Stimulated activated CD4-positive, alpha-beta T cell treated with anti-CD3 and anti-CD28 coated beads, Interleukin-15, amount 100 ng/mL, for 48 hours (primary cell): ENCODE measurements around the gene ARHGEF40.

Source experiments
- DNase-seq, 2 donors: peaks; one replicate each; pipeline ENCODE4 v3.0.0-alpha.2; 2020; ENCODE audit warnings: low read depth in 2 of 2

The ARHGEF40 gene

DNA sequence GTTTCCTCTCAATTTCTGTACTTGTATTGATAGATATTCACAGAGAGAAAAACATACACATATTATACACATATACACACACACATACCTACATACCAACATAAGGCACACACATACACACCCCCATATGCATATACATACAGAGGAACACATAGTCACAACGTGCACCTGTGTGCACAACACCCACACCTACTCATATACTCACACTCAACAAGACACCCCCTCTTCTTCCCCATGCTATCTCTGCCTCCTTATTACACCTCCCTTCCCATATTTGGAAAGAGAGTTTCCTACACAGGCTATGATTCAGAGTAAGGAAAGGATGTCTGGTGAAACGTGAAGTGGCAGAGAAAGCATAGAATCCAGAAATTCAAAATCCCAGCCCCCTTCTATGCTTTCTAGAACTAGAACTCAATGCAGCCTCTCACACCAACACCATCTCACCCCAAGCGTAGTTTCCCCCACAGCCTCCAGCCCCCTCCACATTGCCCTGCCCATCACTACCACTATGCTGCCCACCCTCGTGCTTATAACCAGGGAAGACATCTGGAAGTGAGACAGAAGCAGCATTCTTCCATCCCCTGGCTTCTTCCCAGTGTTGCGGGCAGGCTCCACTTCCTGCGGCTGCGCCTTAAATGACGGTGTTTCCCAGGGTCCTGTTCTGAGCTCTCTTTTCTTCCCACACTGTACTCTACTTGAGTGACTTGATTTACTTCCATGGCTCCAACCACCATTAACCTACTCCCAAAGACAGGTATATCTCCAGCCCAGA is 10.1 kb upstream of the ARHGEF40 start:
- DNase-seq, result no peak

DNA sequence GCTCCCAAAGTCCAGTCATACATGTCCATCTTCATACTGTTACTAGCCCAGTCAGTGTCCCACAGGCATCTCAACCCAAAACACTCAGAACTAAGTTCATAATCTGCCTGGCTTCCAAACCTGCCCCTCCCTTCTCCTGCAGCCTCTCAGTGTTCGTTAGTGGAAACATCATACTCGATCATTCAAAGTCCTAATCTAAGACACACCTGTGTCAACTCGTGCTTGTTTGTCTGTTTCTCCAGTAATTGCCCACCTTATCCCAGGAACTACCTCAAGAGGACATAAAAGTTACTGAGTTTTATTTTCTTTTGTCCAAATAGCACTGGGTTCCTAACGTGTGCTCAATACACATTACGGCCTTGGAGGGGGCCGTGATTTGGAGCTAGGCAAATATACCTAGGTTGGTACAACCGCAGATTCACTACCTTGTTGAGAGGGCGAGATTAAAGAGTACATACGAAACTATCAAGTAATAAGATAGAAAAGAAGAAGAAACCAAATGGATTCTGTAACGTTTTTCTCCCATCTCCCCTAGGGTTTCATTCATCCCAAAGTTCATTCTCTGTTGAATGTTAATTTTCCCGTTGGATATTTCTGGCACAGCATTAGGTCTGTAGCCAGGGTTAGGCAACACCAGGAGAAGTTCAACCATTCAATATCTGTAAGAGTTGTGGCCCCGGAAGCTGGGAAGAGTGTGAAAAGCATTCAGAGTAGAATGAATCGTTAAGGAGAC is 9.3 kb upstream of the ARHGEF40 start:
- no peak for DNase-seq

DNA sequence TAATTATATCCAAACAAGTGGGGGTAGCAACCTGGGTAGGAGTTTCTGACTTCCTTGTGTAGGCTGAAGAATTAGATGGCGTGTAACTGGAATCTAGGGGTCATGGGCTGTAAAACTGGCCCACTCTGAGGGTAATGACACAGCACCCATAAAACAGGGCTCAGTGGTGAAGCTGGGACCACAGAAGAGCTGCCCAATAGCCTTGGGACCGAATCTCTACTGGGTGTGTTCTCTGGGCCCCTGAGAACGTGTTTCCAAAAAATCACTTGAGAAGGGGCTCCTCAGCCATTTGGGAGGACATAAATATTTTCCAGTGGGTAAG is 8.8 kb upstream of the ARHGEF40 start:
- DNase-seq, result no peak

DNA sequence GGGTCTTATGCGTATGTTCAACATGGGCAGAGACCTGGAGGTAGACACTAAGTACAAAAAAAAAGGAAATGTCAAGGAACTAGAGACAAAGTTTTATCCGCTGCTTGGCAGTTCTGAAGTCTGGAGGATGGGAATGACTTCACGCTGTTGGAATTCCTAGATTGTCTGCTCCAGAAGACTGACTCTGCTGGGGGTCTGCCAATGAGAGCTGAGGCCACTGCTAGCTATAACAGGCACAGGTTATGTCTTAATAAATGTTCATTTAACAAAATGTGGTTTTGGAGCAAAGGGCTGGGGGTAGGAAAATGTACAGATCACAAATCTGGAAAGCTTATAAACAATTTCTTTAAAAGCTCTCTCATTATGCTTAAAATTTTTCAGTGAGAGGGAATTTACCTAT is 6.6 kb upstream of the ARHGEF40 start:
- DNase-seq, result no peak

DNA sequence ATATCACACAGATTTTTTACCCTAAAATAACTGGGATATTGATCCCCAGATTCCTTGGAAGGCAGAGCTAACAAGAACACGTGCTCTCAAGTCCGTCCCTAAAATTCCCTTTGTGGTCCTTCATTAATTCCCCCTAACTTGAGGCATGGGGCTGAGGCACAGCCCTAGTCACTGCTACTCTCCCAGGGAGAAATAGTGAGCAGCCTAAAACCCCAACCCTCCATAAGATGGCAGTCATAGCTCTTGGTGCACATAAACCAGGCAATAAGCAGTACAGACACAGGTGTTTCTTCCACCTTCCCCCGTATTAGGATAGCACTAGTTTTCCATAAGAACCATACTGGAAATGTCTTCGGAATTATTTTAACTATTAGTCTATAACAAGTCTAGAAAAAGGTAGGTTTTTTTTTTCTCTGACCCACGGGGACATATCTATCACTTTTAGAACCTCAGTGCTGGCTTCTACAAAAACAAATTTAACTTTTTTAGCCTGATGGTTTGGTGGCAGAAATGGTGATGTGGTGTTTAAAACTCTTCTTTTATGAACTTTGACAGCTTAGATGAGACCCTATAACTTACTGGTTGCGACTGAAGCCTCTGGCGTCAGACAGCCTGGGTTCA is 3.1 kb upstream of the ARHGEF40 start:
- no peak for DNase-seq

DNA sequence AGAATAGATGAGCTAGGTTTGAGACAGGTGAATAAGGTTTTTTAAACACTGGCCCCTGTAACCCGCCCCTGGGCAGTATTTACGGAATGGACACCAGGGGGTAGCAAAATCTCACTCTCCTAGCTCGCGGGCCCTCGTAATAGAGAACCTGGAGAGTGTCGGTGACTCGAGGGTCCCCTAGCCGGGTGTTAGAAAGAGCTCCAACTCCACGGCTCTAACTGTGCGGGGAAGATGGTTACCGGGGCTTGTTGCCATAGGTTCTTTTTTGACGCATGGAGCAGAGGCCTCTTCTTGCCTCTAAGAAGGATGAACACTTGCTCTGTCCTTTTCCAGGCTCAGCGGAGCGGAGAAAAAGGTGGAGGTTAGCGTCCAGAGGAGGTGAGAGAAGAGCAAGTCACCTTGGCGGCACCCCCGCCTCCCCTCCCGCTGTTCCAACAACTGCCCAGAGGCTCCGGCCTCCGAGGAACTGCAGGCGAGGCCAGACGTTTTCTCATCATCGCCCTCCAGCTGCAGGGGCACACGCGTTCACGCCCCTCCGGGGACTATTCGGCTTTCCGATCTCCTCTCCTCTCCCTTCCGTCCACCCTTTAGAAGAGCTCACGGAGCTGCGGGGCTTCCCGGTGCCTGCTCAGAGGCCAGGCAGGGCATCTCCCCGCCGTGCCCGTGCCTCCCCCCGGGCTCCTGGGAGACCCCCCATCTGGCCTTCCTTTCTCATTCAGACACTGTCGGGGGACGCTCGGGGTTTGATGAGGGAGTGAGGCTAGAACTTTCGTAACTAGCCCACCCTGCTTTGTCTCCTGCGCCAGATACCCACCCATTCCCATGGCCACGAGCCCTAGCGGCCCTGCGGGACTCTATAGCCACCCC is 1.4 kb upstream of the ARHGEF40 start:
- peak in 1 of 2 donors; percentile 21 for DNase-seq

DNA sequence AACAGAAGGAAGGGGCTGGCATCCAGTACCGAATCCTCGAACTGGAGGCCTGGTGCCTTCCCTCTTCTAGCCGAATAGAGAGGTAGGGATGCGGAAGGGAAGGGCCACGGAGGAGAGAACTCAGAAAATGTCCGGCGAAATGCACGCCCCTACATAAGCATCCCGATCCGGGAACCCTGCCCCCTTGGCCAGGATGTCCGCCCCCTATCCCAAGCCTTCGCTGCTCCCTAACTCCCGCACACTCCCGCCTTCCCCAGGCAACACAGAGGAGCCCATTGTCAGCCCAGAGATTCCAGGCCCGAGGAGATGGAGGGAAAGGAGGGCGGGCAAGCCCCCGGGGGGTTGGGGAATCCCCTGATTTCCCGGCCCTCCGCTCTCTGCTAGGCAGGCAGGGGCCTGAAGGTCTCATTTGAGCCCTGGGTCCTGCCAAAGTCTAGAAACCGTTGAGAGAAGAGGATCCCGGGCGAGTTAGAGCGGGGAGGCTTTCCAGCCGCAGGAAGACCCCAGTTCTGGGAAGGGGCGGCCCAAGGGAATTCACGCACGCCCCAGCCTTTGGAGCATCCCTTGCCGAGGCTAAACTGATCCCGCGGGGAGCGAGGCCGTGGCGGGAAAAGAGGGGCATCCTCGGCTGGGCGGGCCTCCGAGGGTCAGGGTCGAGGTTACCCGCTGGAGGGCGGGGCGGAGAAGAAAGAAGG is 569 bp upstream of the ARHGEF40 start:
- no peak for DNase-seq

DNA sequence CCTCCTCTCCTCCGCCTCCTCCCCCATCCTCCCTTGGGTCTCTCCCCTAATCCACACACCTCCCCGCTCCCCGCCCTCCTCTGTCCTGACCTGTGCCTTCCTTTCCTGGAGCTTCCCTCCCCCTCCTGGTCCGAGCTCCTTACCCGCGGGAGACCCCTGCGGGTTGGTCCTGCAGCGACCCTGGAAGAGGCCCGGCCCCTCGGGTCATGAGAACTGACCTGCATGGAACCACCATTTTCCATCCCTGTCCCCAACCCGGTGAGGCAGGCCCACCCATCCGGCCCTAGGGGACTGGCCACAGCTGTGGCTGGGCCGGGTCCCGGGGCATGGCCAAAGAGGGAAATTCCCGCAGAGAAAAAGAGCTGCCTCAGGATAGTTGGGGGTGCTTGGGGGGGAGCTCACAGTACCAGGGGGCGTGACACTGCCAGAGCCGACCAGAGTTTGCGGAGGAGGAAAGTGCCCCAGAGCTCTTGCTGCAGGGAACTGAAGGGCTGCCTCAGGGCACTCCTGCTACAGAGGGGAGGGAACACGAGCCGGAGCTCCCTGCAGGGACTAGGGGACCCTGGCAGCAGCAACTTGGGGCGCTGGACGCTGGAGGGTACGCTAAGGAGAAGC is 613 bp downstream of the ARHGEF40 start:
- DNase-seq, result no peak

DNA sequence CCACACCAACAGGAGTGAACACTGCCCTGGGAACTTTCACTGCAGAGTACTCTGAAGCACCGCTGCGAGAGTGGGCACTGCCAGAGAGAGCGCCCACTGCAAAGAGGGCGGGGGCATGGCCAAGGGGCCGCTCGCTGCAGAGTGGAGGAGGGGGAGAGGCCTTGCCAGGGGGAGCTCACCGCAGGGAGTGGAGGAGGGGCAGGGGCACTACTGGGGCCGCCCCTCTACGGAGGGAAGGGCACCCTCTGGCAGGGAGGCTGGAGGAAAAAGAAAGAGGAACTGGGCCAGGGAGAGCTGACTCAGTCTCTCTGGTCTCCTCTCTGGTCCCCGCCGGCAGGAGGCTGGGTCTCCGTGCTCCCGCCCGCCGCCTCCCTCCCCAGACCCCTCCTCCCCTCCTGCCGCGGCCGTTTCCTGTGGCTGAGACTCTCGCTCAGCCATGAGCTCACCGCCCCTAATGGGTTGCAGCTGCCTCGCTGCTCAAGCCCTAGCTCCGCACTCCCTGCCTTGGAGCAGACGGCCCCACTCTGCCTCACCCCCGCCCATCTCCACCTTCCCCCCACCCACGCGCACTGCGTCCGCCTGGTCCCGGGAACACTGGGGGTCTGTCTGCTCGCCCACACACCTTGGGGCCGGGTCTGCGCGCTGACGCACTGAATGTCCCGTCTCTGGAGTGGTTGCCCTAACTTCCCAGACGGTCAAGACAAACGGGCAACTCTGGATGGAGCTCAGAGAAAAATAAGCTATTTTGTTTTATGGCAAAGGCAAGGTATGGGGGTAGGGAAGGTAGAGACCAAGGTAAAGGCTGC is 1.3 kb downstream of the ARHGEF40 start:
- peak in 1 of 2 donors; percentile 34 for DNase-seq

DNA sequence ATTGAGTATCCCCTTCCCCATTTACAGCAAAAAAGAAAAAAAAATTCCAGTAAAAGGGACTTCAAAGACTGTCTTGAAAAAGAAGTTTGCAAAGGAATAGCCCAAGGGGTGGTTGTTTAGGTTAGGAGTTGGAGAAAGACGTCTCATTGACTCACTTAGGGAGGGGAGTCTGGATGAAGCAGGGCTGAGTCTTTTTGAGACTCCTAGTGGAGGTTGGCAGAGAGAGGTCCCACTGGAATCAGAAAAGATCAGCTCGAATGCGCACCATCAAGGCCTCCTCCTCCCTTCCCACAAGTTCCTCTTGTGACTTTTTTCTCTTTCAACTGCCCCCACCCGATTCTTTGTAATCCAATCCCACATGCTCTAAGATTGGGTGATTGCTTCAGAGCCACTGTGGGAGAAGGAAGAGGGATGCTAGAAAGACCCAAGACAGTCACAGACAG is 1.9 kb downstream of the ARHGEF40 start:
- no peak for DNase-seq

DNA sequence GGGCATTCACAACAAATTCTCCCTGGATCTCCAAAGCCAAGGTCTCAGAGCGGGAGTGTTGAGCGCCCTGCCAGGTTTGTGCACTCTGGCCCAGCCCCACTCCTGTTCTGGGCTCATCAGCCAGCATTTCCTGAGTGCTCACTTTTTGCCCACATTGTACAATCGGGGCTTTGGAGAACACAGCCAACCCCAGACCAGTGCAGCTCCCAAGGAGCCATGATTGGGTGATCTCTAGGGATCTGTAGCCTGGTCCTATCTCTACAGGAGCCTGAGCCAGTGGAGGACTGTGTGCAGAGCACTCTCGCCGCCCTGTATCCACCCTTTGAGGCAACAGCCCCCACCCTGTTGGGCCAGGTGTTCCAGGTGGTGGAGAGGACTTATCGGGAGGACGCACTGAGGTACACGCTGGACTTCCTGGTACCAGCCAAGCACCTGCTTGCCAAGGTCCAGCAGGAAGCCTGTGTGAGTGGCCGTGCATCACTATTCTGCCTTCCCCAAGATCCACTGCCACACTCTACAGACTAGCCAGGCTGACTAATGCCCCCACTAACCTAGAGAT is 2.8 kb downstream of the ARHGEF40 start:
- DNase-seq, result no peak

DNA sequence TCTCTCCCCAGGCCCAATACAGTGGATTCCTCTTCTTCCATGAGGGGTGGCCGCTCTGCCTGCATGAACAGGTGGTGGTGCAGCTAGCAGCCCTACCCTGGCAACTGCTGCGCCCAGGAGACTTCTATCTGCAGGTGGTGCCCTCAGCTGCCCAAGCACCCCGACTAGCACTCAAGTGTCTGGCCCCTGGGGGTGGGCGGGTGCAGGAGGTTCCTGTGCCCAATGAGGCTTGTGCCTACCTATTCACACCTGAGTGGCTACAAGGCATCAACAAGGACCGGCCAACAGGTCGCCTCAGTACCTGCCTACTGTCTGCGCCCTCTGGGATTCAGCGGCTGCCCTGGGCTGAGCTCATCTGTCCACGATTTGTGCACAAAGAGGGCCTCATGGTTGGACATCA is 3.8 kb downstream of the ARHGEF40 start:
- DNase-seq, result no peak

DNA sequence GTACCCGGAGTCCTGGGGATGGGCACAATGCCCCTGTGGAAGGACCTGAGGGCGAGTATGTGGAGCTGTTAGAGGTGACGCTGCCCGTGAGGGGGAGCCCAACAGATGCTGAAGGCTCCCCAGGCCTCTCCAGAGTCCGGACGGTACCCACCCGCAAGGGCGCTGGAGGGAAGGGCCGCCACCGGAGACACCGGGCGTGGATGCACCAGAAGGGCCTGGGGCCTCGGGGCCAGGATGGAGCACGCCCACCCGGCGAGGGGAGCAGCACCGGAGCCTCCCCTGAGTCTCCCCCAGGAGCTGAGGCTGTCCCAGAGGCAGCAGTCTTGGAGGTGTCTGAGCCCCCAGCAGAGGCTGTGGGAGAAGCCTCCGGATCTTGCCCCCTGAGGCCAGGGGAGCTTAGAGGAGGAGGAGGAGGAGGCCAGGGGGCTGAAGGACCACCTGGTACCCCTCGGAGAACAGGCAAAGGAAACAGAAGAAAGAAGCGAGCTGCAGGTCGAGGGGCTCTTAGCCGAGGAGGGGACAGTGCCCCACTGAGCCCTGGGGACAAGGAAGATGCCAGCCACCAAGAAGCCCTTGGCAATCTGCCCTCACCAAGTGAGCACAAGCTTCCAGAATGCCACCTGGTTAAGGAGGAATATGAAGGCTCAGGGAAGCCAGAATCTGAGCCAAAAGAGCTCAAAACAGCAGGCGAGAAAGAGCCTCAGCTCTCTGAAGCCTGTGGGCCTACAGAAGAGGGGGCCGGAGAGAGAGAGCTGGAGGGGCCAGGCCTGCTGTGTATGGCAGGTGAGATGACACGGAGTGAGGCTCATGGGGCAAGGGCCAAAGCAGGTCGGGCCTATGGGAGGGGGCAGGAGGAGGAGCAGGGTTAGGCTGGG is 4.5 kb downstream of the ARHGEF40 start:
- DNase-seq, result no peak

DNA sequence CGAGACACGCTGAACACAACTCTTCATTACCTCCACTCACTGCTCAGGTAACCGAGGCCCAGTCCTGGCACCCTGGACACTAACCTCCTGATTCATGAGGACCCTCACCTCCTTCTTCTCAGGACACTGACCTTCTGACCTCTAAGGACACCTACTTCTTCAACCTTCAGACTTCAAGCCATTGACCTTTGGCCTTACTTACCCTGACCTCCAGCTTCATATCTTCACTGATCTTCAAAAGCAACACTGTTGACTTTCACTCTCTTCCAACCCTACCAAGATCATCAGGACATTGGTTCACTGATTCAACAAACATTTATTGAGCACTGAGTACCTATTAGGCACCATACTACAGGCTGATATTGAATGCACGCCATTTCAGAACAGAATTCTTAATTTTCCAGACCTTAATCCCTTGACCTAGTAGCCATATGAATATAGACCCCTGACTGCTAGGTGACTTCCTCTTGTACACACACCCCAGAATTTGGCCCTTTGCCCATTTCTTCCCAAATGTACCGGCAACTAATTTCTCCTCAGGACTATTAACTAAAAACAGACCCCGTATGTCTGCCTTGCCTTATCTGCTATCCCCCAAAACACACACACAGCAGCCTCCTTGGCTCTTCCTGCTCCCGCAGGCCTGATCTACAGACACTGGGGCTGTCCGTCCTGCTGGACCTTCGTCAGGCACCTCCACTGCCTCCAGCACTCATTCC is 5.8 kb downstream of the ARHGEF40 start:
- no peak for DNase-seq

DNA sequence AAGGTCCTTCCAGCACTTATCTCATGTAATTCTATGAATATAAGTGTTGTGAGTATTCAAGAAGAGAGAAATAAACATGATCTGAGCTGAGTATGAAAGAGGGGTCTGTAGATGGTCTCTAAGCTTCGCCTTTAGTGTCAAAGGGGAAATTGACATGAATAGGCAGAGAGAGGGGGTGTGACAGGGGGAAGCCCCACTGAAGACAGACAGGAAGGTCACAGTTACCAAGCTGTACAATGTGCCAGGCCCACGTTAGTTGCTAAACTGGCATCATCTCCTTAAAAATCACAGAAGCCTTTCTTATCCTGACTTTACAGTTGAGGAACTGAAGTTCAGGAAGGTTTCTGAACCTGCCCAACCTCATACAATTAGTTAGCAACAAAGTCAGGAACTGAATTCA is 7.6 kb downstream of the ARHGEF40 start:
- no peak for DNase-seq

DNA sequence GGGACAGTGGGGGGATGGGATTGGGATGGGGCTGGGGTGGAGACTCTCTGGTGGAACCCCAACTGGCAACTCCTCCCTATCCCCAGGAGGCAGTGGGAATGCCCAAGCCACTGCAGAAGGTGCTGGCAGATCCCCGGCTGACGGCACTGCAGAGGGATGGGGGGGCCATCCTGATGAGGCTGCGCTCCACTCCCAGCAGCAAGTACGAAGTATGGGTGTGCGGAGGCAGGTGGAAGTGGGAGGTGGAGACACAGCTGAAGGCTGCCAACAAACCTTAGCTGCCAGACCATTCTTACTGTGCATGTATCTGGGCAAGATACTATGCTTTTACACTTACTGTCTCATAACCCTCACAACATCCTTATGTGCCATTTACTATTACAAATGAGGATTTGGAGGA is 8.2 kb downstream of the ARHGEF40 start:
- DNase-seq, result no peak

DNA sequence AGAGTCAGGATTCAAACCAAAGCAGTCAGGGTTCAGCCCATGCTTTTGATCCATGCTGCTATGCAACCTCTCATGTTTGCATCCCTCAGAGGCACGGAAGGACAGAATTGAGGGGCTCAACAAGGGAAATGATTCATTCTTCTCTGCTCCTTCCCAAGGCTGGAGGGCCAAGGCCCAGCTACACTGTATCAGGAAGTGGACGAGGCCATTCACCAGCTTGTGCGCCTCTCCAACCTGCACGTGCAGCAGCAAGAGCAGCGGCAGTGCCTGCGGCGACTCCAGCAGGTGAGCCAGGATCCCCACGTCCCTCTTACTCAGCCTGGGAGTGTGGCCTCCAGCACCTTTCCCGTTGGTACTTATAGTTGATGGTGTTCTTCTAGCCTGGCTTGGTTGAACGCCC is 8.6 kb downstream of the ARHGEF40 start:
- no peak for DNase-seq

DNA sequence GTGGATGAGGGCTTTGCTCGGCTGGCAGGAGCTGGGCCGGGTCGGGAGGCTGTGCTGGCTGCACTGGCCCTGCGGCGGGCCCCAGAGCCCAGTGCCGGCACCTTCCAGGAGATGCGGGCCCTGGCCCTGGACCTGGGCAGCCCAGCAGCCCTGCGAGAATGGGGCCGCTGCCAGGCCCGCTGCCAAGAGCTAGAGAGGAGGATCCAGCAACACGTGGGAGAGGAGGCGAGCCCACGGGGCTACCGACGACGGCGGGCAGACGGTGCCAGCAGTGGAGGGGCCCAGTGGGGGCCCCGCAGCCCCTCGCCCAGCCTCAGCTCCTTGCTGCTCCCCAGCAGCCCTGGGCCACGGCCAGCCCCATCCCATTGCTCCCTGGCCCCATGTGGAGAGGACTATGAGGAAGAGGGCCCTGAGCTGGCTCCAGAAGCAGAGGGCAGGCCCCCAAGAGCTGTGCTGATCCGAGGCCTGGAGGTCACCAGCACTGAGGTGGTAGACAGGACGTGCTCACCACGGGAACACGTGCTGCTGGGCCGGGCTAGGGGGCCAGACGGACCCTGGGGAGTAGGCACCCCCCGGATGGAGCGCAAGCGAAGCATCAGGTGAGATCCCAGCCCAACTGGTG is 11.5 kb downstream of the ARHGEF40 start:
- DNase-seq, result no peak
